HG03439 (cell line): Measurements from ENCODE around the gene PKP4.

Source experiments
- ATAC-seq: cut with Tn5 transposase; IDR thresholded peaks from one replicate; pipeline ENCODE4 v1.9.1; 2021; ENCODE audit warnings: mild to moderate bottlenecking, moderate library complexity; ENCODE audit not compliant: unreplicated experiment

PKP4 gene

GRCh38 chr2:158539176-158540005 lies 82.6 kb downstream of the PKP4 start:
- ATAC-seq = no peak

- ATAC-seq = no peak
These were observed 85.8 kb downstream of the PKP4 start for GRCh38 chr2:158542577-158542976.

- no peak for ATAC-seq
These were observed 87.2 kb downstream of the PKP4 start for GRCh38 chr2:158543957-158544356.

GRCh38 chr2:158544998-158545397 lies 88.2 kb downstream of the PKP4 start:
- ATAC-seq = no peak

- ATAC-seq = no peak
These were observed 89.8 kb downstream of the PKP4 start for GRCh38 chr2:158546412-158547144.

GRCh38 chr2:158553257-158553656 lies 96.5 kb downstream of the PKP4 start:
- no peak for ATAC-seq

- no peak for ATAC-seq
These were observed 98.2 kb downstream of the PKP4 start for GRCh38 chr2:158554996-158555395.

GRCh38 chr2:158556124-158556523 lies 99.4 kb downstream of the PKP4 start:
- no peak for ATAC-seq

GRCh38 chr2:158557752-158558151 lies 101.0 kb downstream of the PKP4 start:
- no peak for ATAC-seq

- no peak for ATAC-seq
These were observed 102.5 kb downstream of the PKP4 start for GRCh38 chr2:158559252-158559651.

GRCh38 chr2:158560259-158560658 lies 103.5 kb downstream of the PKP4 start:
- ATAC-seq = no peak

GRCh38 chr2:158561054-158561453 lies 104.3 kb downstream of the PKP4 start:
- no peak for ATAC-seq

- ATAC-seq = no peak
These were observed 110.5 kb downstream of the PKP4 start for GRCh38 chr2:158567208-158567607.

- no peak for ATAC-seq
These were observed 112.5 kb downstream of the PKP4 start for GRCh38 chr2:158569284-158569683.

- ATAC-seq = no peak
These were observed 114.1 kb downstream of the PKP4 start for GRCh38 chr2:158570869-158571268.

GRCh38 chr2:158573739-158574138 lies 117.0 kb downstream of the PKP4 start:
- ATAC-seq = no peak

- ATAC-seq = no peak
These were observed 118.4 kb downstream of the PKP4 start for GRCh38 chr2:158575051-158575635.

- no peak for ATAC-seq
These were observed 120.4 kb downstream of the PKP4 start for GRCh38 chr2:158577141-158577540.

GRCh38 chr2:158578703-158579330 lies 122.1 kb downstream of the PKP4 start:
- no peak for ATAC-seq

GRCh38 chr2:158579928-158580327 lies 123.2 kb downstream of the PKP4 start:
- no peak for ATAC-seq

GRCh38 chr2:158580760-158581159 lies 124.0 kb downstream of the PKP4 start:
- no peak for ATAC-seq
